ENCODE measurements around the gene TEX26. TPM values are rescaled to one million over a fixed set of nuclear protein-coding genes. Genes with fewer than 3 reads are reported as not detected.

Gene TEX26
- total and polyA plus RNA-seq, 12 donors = 0.10 to 1.1 (median 0.51) TPM; not detected in 8

- no peak overlapping the region for H3K27ac ChIP-seq
- 61 to 89% (median 79%) methylated on average over 3 of the region's 3 CpGs for WGBS, 4 donors
Measured at GRCh38 chr13:30966101-30966500, 33.6 kb downstream of the TEX26 start.

GRCh38 chr13:30968846-30969245, 36.4 kb downstream of the TEX26 start:
- no peaks in the 10 kb centered on the region for H3K4me1 ChIP-seq (replicated peaks in 1 of 2)
- no peaks in the 10 kb centered on the region for H3K9me3 ChIP-seq (replicated peaks in 1 of 3)
- H3K27me3 ChIP-seq = no peaks in the 10 kb centered on the region
- TF ChIP-seq POLR2A (IDR thresholded peaks at IDR 0.05) (no peak), CTCF (IDR thresholded peaks at IDR 0.05) (no peak)
- H3K27ac ChIP-seq = no peak overlapping the region
- intact Hi-C loops (cut with DNase I) = no loop called here
- no peak overlapping the region for H3K4me3 ChIP-seq
- 63 to 90% (median 73%) methylated on average over 2 of the region's 2 CpGs for WGBS, 4 donors
- no peaks in the 10 kb centered on the region for H3K36me3 ChIP-seq (replicated peaks in 1 of 2)
- no peak for DNase-seq

More at GRCh38 chr13:30966101-30966500, 33.6 kb downstream of the TEX26 start:
- DNase-seq = no peak
- no peak overlapping the region for H3K4me3 ChIP-seq
- intact Hi-C loops (cut with DNase I) = no loop called here
- H3K9me3 ChIP-seq (replicated peaks in 1 of 3) = no peaks in the 10 kb centered on the region
- H3K4me1 ChIP-seq (replicated peaks in 1 of 2) = no peaks in the 10 kb centered on the region
- no peaks in the 10 kb centered on the region for H3K36me3 ChIP-seq (replicated peaks in 1 of 2)
- TF ChIP-seq CTCF (IDR thresholded peaks at IDR 0.05) (no peak), POLR2A (IDR thresholded peaks at IDR 0.05) (no peak)
- H3K27me3 ChIP-seq = no peaks in the 10 kb centered on the region

GRCh38 chr13:30971575-30971974, 39.1 kb downstream of the TEX26 start:
- TF ChIP-seq POLR2A (IDR thresholded peaks at IDR 0.05) (no peak), CTCF (IDR thresholded peaks at IDR 0.05) (no peak)
- Histone ChIP-seq H3K36me3 (replicated peaks in 1 of 2) (no peaks in the 10 kb centered on the region), H3K4me1 (replicated peaks in 1 of 2) (no peaks in the 10 kb centered on the region), H3K4me3 (no peak overlapping the region), H3K27me3 (no peaks in the 10 kb centered on the region), H3K27ac (no peak overlapping the region), H3K9me3 (replicated peaks in 1 of 3) (no peaks in the 10 kb centered on the region)
- WGBS, 4 donors = 72 to 83% (median 76%) methylated on average over 2 of the region's 2 CpGs
- intact Hi-C loops (cut with DNase I) = no loop called here
- no peak for DNase-seq

GRCh38 chr13:30972888-30973377, 40.5 kb downstream of the TEX26 start:
- no peak for TF ChIP-seq CTCF (IDR thresholded peaks at IDR 0.05)
- no peak for TF ChIP-seq POLR2A (IDR thresholded peaks at IDR 0.05)

More at GRCh38 chr13:30972888-30973377, 40.5 kb downstream of the TEX26 start:
- no peaks in the 10 kb centered on the region for H3K27me3 ChIP-seq
- no peak for DNase-seq
- no peak overlapping the region for H3K4me3 ChIP-seq
- H3K4me1 ChIP-seq (replicated peaks in 1 of 2) = no peaks in the 10 kb centered on the region
- H3K9me3 ChIP-seq (replicated peaks in 1 of 3) = no peaks in the 10 kb centered on the region
- intact Hi-C loops (cut with DNase I) = no loop called here
- WGBS, 4 donors = 0 to 17% (median 0%) methylated on average over 1 of the region's 1 CpG
- no peak overlapping the region for H3K27ac ChIP-seq
- no peaks in the 10 kb centered on the region for H3K36me3 ChIP-seq (replicated peaks in 1 of 2)

Measured in adrenal gland (tissue), 12 donors.